NB4 (cell line): ENCODE results near the gene KRT15.

ENCODE experiments used
- CTCF ChIP-seq: IDR thresholded peaks from one replicate; pipeline ENCODE4 v1.5.1; 2012; ENCODE audit warnings: low read depth, low read length
- MAX ChIP-seq: IDR thresholded peaks from 2 replicates; pipeline ENCODE4 v1.6.1; 2011; ENCODE audit warnings: low read depth, low read length
- POLR2A ChIP-seq: IDR thresholded peaks from 2 replicates; pipeline ENCODE4 v1.6.1; 2011; ENCODE audit warnings: mild to moderate bottlenecking; ENCODE audit not compliant: insufficient read length; ENCODE audit errors: extremely low read depth

DNA sequence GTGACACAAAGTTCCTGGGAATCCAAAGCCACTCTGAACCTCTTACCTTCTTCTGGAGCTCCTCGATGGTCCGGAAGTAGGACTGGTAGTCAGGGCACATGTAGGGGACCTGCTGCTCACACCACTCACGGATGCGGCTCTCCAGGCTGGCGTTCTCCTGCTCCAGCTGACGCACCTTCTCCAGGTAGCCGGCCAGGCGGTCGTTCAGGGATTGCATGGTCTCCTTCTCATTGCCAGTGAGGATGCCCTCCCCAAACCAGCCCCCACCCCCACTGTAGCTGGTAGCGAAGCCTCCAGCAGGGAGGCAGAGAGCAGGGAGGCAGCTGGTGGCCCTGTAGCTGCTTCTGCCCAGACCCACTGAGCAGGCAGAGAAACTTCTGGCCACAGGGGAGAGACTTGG, 38.1 kb downstream of the KRT15 start:
- no peak for TF ChIP-seq MAX
- no peak for TF ChIP-seq CTCF
- no peak for TF ChIP-seq POLR2A
